Left lung (tissue), 10 donors: ENCODE data around the gene MOCOS. TPM values are rescaled to one million over a fixed set of nuclear protein-coding genes. Genes with fewer than 3 reads are reported as not detected.
A peak's percentile ranks its signal among the peaks of the same experiment; 100 is the strongest.

Source experiments
- ATAC-seq: fragments of 200-7000 bp; cut with Tn5 transposase; one replicate; pipeline ENCODE4 v1.9.1; 2020; ENCODE audit warnings: moderate library complexity
- DNase-seq, 4 donors: peaks; one replicate each; pipeline ENCODE4 v3.0.0-alpha.2; 2013 to 2020
- H3K27ac ChIP-seq, 2 donors: fragments of 200-600 bp; sonication (generic) in 1 of 2; one replicate each; pipeline versions ENCODE4 v1.5.0 to v1.8.0; 2020 to 2021
- H3K27me3 ChIP-seq, 2 donors: fragments of 200-600 bp; sonication (generic) in 1 of 2; one replicate each; pipeline versions ENCODE4 v1.5.0 to v1.8.0; 2020 to 2021
- H3K36me3 ChIP-seq, 2 donors: fragments of 200-600 bp; sonication (generic) in 1 of 2; one replicate each; pipeline versions ENCODE4 v1.5.0 to v1.8.0; 2020 to 2021
- H3K4me1 ChIP-seq, 2 donors: fragments of 200-600 bp; one replicate each; pipeline ENCODE4 v1.8.0; 2021
- H3K4me3 ChIP-seq, 2 donors: fragments of 200-600 bp; sonication (generic) in 1 of 2; one replicate each; pipeline versions ENCODE4 v1.5.0 to v1.8.0; 2020 to 2021; ENCODE audit warnings: mild to moderate bottlenecking in 1 of 2
- H3K9me3 ChIP-seq, 2 donors: fragments of 200-600 bp; sonication (generic) in 1 of 2; one replicate each; pipeline versions ENCODE4 v1.5.0 to v1.8.0; 2020 to 2021
- intact Hi-C, 2 donors: fragments of 100-400 bp; cut with DNase I; formaldehyde crosslinking; loops; one replicate each; pipeline versions ENCODE4 v1.11.2 to v1.14.2; 2022
- polyA plus RNA-seq, 6 donors: library from polyadenylated mRNA; unstranded; fragments of 120-200 nt; gene quantifications; one replicate each; pipeline ENCODE4 v1.2.1, GENCODE V29; 2013; ENCODE audit not compliant: insufficient read length in 6 of 6
- total RNA-seq, 2 donors: library from RNA; stranded (reverse); fragmentation: NEBNext Ultra II Directional; extraction: Animal tissue kit (Norgen Biotek cat#: 25700); gene quantifications; one replicate each; pipeline ENCODE4 v1.2.1, GENCODE V29; 2021
- TF ChIP-seq, protein P1 (sequence below), 2 donors: fragments of 200-600 bp; sonication (generic) in 1 of 2; IDR thresholded peaks; one replicate each; pipeline versions ENCODE4 v1.5.0 to v1.8.0; 2021; ENCODE audit warnings: antibody characterized with exemption in 2 of 2
- donor health status: DM: no; HTN: yes; CAD: no.
- donor health status: DM: no; HTN: no; CAD: no.

Gene MOCOS
- total and polyA plus RNA-seq, 8 donors: 0.60 to 5.5 (median 1.2) TPM

DNA sequence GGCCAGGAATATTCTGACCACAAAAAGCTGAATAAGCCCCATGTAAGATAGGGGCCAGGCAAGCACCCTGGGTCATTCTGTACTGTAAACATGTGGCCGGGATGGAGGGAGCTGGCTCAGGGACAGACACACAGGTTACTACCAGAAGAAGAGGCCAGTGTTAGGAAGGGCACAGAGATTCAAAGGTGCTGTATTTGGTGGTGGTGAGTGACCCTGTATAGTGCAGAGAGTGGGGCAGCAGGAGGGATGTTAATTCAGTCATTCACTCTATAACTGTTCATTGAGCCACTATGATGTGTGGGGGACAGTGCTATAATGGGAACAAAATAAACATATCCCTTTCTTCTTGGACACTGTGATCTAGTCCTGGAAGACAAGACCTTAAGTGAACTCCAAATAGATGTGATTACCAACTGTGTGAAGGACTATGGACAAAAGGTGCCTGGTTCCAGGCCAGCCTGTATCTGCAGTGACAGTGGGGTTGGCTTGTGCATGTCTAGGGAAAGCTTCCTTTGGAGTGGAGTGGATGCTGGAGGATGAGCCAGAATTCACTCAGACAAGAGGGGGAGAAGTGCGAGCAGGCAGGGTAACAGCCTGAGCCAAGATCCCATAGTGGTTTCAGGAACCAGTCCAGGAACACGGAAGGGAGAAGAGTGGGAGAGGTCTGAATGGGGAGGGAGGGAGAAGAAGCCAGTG lies 8.3 kb downstream of the MOCOS start:
- Histone ChIP-seq H3K4me1 (no peaks in the 10 kb centered on the region), H3K36me3 (no peaks in the 10 kb centered on the region), H3K4me3 (no peak overlapping the region), H3K9me3 (no peaks in the 10 kb centered on the region), H3K27me3 (no peaks in the 10 kb centered on the region), H3K27ac (no peak overlapping the region)
- TF ChIP-seq, protein P1, sequence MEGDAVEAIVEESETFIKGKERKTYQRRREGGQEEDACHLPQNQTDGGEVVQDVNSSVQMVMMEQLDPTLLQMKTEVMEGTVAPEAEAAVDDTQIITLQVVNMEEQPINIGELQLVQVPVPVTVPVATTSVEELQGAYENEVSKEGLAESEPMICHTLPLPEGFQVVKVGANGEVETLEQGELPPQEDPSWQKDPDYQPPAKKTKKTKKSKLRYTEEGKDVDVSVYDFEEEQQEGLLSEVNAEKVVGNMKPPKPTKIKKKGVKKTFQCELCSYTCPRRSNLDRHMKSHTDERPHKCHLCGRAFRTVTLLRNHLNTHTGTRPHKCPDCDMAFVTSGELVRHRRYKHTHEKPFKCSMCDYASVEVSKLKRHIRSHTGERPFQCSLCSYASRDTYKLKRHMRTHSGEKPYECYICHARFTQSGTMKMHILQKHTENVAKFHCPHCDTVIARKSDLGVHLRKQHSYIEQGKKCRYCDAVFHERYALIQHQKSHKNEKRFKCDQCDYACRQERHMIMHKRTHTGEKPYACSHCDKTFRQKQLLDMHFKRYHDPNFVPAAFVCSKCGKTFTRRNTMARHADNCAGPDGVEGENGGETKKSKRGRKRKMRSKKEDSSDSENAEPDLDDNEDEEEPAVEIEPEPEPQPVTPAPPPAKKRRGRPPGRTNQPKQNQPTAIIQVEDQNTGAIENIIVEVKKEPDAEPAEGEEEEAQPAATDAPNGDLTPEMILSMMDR (IDR thresholded peaks at IDR 0.05): no peak
- intact Hi-C loops: no loop called here
- no peak for DNase-seq
- peak; percentile 58 for ATAC-seq

DNA sequence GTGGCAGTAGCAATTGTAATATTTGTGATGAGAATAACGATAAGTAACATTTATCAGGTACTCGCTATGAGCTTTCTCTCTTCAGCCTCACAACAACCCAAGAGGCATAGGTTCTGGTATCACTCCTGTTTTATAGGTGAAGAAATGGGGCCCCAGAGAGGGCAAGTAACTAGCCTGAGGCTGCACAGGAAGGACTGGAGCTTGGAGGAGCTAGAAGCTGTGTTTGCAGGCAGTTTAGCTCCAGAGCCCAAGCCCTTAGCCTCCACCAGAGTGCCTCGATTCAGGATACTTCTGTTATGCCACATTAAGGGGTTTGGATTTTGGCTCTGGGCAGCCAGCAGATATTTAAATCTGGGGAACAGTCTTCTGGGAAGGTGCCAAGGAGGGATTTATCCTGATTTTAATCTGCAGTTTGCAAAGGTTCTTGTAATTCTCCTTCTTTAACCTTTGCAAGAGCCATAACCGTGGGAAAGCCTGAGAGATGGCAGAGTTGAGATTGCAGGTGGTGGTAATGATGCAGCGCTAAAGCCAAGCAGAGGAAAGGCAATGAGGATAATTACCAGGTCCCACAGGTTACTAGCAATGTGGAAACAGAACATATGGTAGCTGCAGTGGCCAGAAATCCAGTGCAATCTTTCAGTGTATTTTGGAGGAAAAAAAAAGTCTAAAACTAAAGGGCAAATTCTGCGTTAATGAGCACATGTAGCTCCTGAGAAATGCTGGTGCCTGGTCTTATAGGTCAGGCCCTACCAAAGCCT lies 9.1 kb downstream of the MOCOS start:
- no peaks in the 10 kb centered on the region for H3K36me3 ChIP-seq
- DNase-seq: no peak
- TF ChIP-seq, protein P1 (IDR thresholded peaks at IDR 0.05): no peak
- intact Hi-C loops: no loop called here
- no peaks in the 10 kb centered on the region for H3K27me3 ChIP-seq
- no peak for ATAC-seq
- H3K4me1 ChIP-seq: no peaks in the 10 kb centered on the region
- H3K9me3 ChIP-seq: no peaks in the 10 kb centered on the region
- no peak overlapping the region for H3K4me3 ChIP-seq
- H3K27ac ChIP-seq: no peak overlapping the region

DNA sequence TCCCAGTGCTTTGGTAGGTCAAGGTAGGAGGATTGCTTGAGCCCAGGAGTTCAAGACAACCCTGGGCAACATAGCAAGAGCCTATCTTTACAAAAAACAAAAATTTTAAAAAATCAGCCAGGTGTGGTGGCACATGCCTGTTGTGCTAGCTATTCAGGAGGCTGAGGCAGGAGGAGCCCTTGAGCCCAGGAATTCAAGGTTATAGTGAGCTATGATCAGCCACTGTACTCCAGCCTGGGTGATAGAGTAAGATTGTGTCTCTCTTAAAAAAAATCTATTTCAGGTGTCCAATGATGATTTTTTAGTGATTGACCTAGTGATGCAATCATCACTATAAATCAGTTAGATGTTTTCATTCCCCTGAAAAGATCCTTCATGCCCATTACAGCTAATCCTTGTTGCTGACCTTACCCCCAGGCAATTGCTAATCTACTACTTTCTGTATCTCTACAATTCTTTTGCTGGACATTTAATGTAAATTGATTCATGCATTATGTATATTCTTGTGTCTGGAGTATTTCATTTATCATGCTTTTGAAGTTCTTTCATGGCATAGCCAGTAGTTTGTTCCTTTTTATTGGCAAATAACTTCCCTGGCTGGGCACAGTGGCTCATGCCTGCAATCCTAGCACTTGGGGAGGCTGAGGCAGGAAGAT lies 10.3 kb downstream of the MOCOS start:
- Histone ChIP-seq H3K9me3 (no peaks in the 10 kb centered on the region), H3K4me3 (no peak overlapping the region), H3K4me1 (no peaks in the 10 kb centered on the region), H3K27me3 (no peaks in the 10 kb centered on the region), H3K36me3 (no peaks in the 10 kb centered on the region), H3K27ac (no peak overlapping the region)
- no peak for DNase-seq
- TF ChIP-seq, protein P1 (IDR thresholded peaks at IDR 0.05): no peak
- intact Hi-C loops: no loop called here
- ATAC-seq: no peak

DNA sequence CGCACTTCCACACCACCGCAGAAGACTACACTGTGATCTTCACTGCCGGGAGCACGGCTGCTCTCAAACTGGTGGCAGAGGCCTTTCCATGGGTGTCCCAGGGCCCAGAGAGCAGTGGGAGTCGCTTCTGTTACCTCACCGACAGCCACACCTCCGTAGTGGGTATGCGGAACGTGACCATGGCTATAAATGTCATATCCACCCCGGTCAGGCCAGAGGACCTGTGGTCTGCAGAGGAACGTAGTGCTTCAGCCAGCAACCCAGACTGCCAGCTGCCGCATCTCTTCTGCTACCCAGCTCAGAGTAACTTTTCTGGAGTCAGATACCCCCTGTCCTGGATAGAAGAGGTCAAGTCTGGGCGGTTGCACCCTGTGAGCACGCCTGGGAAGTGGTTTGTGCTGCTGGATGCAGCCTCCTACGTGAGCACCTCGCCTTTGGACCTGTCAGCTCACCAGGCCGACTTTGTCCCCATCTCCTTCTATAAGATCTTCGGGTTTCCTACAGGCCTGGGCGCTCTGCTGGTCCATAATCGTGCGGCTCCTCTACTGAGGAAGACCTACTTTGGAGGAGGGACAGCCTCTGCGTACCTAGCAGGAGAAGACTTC lies 12.5 kb downstream of the MOCOS start:
- no peak for DNase-seq
- no peak for ATAC-seq
- no peaks in the 10 kb centered on the region for H3K4me1 ChIP-seq
- H3K27ac ChIP-seq: no peak overlapping the region
- H3K36me3 ChIP-seq: no peaks in the 10 kb centered on the region
- TF ChIP-seq, protein P1 (IDR thresholded peaks at IDR 0.05): no peak
- no peaks in the 10 kb centered on the region for H3K27me3 ChIP-seq
- no peaks in the 10 kb centered on the region for H3K9me3 ChIP-seq
- H3K4me3 ChIP-seq: no peak overlapping the region
- intact Hi-C loops: no loop called here

DNA sequence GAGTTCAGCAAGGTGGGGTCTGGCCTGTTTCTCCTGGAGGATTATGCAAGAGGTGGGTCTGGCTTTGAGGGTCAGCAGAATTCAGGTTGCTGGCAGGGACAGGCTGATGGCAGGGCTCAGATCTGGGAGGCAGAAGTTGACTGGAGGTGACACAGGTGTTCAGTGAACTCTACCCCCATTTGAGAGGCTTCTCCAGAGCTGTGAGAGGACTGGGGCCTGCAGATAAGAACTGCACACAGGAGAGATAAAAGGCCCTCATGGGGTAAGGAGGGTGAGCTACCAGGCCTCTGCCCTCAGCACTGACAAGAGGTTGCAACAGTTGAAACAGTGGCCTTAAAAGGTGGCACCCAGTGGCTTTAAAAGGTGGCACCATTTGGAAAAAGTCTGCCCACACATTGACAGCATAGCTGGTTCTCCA lies 13.1 kb downstream of the MOCOS start:
- H3K9me3 ChIP-seq: no peaks in the 10 kb centered on the region
- no peaks in the 10 kb centered on the region for H3K36me3 ChIP-seq
- no peak overlapping the region for H3K4me3 ChIP-seq
- H3K27ac ChIP-seq: no peak overlapping the region
- no peaks in the 10 kb centered on the region for H3K4me1 ChIP-seq
- no peaks in the 10 kb centered on the region for H3K27me3 ChIP-seq
- intact Hi-C loops: no loop called here
- ATAC-seq (no peak), DNase-seq (no peak)
- TF ChIP-seq, protein P1 (IDR thresholded peaks at IDR 0.05): no peak
